PFSK-1 (cell line): ENCODE data around the gene SMOC2.

ENCODE experiments used
- POLR2AphosphoS5 ChIP-seq: IDR thresholded peaks from 2 replicates; pipeline ENCODE4 v1.6.1; 2012; ENCODE audit warnings: low read depth, mild to moderate bottlenecking, control low read depth, low read length, moderate library complexity
- REST ChIP-seq, 2 experiments: IDR thresholded peaks; 2 replicates each; pipeline versions ENCODE4 v1.6.1 to v1.8.0; 2011 to 2012; ENCODE audit warnings: low read depth in 2 of 2, low read length in 2 of 2, control low read depth in 1 of 2, inconsistent platforms in 1 of 2, mild to moderate bottlenecking in 1 of 2, moderate library complexity in 1 of 2; ENCODE audit not compliant: insufficient read depth in 1 of 2
- SIN3A ChIP-seq: IDR thresholded peaks from 2 replicates; pipeline ENCODE4 v1.6.1; 2012; ENCODE audit warnings: mild to moderate bottlenecking, low read length, moderate library complexity, borderline replicate concordance; ENCODE audit not compliant: insufficient read depth
- TAF1 ChIP-seq: IDR thresholded peaks from 2 replicates; pipeline ENCODE4 v1.6.1; 2012; ENCODE audit warnings: low read length, control low read depth, borderline replicate concordance; ENCODE audit not compliant: insufficient read depth

GRCh38 chr6:168494726-168495125, 53.7 kb downstream of the SMOC2 start:
- TF ChIP-seq REST (IDR thresholded peaks at IDR 0.05; ENCODE audit: insufficient read depth in 1 of 2, low read depth in 2 of 2, low read length in 2 of 2) (no peak), POLR2AphosphoS5 (no peak), TAF1 (no peak), SIN3A (no peak)
